Loucy (cell line): Measurements from ENCODE around the gene RASA1.
"Not testable (repeated sequence)": the region's sequence is repeated elsewhere in the genome, so short reads cannot be mapped to it uniquely, and the experiment has no call there.

Experiments used
- H2AFZ ChIP-seq: fragments of 200-600 bp; sonication (generic); 2 replicates; pipeline ENCODE4 v1.6.0; 2016; ENCODE audit warnings: antibody characterized with exemption, mild to moderate bottlenecking, low read length, moderate library complexity
- H3F3A ChIP-seq: fragments of 200-600 bp; 2 replicates; pipeline ENCODE4 v1.6.0; 2016; ENCODE audit warnings: antibody characterized with exemption, low read depth, mild to moderate bottlenecking
- H3K27me3 ChIP-seq: fragments of 200-600 bp; sonication (generic); 2 replicates; pipeline ENCODE4 v1.6.1; 2014; ENCODE audit warnings: low read length, mild to moderate bottlenecking; ENCODE audit not compliant: insufficient read depth, poor library complexity, severe bottlenecking
- H3K36me3 ChIP-seq: fragments of 200-600 bp; sonication (generic); 2 replicates; pipeline ENCODE4 v1.6.1; 2016; ENCODE audit warnings: low read length; ENCODE audit not compliant: insufficient read depth
- H3K4me1 ChIP-seq: fragments of 200-600 bp; sonication (generic); 2 replicates; pipeline ENCODE4 v1.5.1; 2014; ENCODE audit warnings: low read length, mild to moderate bottlenecking; ENCODE audit not compliant: insufficient read depth, poor library complexity, severe bottlenecking
- H3K4me2 ChIP-seq: fragments of 200-600 bp; sonication (generic); 2 replicates; pipeline ENCODE4 v1.6.0; 2014; ENCODE audit warnings: antibody characterized with exemption, low read length, low read depth, mild to moderate bottlenecking; ENCODE audit not compliant: poor library complexity, severe bottlenecking
- H3K4me3 ChIP-seq: fragments of 200-600 bp; sonication (generic); 2 replicates; pipeline ENCODE4 v1.5.1; 2014; ENCODE audit warnings: low read length, mild to moderate bottlenecking, mixed read lengths; ENCODE audit not compliant: poor library complexity, severe bottlenecking
- H3K79me2 ChIP-seq: fragments of 200-600 bp; sonication (generic); 2 replicates; pipeline ENCODE4 v1.6.1; 2014; ENCODE audit warnings: low read length; ENCODE audit not compliant: insufficient read depth
- H3K9ac ChIP-seq: fragments of 200-600 bp; sonication (generic); 2 replicates; pipeline ENCODE4 v1.6.0; 2014; ENCODE audit warnings: mild to moderate bottlenecking, low read depth, low read length, moderate library complexity; ENCODE audit not compliant: poor library complexity, severe bottlenecking
- H3K9me2 ChIP-seq: fragments of 200-600 bp; sonication (generic); replicated peaks from 2 replicates; pipeline ENCODE4 v1.6.1; 2016; ENCODE audit warnings: low read depth, low read length, mixed read lengths
- H3K9me3 ChIP-seq: fragments of 200-600 bp; sonication (generic); 2 replicates; pipeline ENCODE4 v1.6.1; 2014; ENCODE audit warnings: mild to moderate bottlenecking, antibody characterized with exemption, low read length, low read depth; ENCODE audit not compliant: insufficient read depth
- H4K20me1 ChIP-seq: fragments of 200-600 bp; sonication (generic); 2 replicates; pipeline ENCODE4 v1.6.0; 2014; ENCODE audit warnings: antibody characterized with exemption, low read length, mild to moderate bottlenecking; ENCODE audit not compliant: insufficient read depth, poor library complexity, severe bottlenecking
- EZH2phosphoT487 ChIP-seq: fragments of 200-600 bp; IDR thresholded peaks from 2 replicates; pipeline ENCODE4 v1.6.1; 2018; ENCODE audit warnings: antibody characterized with exemption, mild to moderate bottlenecking, moderate library complexity, borderline replicate concordance
- TF ChIP-seq, protein P1 (sequence below): fragments of 200-600 bp; sonication (generic); conservative IDR thresholded peaks from 2 replicates; pipeline ENCODE4 v1.5.1; 2014; ENCODE audit warnings: mild to moderate bottlenecking, antibody characterized with exemption, low read length

The RASA1 gene

DNA sequence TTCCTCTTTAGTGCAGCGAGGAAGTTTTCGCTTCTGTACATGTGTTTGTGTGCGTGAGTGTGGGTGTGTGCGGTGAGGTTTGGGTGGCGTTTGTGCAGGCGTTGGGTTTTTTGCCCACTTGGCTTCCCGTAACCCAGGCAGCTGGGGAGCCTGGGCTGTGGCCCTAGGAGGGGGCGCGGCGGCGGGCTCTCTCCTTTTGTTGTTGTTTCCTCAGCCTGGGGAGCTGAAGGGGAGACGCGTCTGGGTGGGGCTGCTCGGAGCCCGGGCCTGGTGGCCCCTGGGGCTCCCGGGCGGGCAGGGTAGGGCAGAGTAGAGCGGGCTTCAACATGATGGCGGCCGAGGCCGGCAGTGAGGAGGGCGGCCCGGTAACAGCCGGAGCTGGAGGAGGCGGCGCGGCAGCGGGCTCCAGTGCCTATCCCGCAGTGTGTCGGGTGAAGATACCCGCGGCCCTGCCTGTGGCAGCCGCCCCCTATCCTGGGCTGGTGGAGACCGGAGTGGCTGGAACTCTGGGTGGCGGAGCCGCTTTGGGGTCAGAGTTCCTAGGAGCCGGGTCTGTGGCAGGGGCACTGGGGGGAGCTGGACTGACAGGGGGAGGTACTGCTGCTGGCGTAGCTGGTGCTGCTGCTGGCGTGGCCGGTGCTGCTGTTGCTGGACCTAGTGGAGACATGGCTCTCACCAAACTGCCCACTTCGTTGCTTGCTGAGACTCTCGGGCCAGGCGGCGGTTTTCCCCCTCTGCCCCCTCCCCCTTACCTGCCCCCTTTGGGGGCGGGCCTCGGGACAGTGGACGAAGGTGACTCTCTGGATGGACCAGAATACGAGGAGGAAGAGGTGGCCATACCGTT is 665 bp downstream of the RASA1 start:
- Histone ChIP-seq H3K79me2 (peaks cover 54% of the 10 kb centered on the region), H3K9me2 (no peaks in the 10 kb centered on the region), H3K4me1 (peaks cover 35% of the 10 kb centered on the region), H2AFZ (peak overlapping the region; percentile 89), H3K9ac (peak overlapping the region; percentile 87), H3K9me3 (no peaks in the 10 kb centered on the region), H4K20me1 (peaks cover 36% of the 10 kb centered on the region), H3F3A (peaks cover 4% of the 10 kb centered on the region; the same call in 1 of the 2 replicates), H3K4me3 (peak overlapping the region; percentile 90), H3K4me2 (peak overlapping the region; percentile 90), H3K27me3 (no peaks in the 10 kb centered on the region), H3K36me3 (no peaks in the 10 kb centered on the region)
- TF ChIP-seq EZH2phosphoT487, result no peak
- TF ChIP-seq, protein P1, sequence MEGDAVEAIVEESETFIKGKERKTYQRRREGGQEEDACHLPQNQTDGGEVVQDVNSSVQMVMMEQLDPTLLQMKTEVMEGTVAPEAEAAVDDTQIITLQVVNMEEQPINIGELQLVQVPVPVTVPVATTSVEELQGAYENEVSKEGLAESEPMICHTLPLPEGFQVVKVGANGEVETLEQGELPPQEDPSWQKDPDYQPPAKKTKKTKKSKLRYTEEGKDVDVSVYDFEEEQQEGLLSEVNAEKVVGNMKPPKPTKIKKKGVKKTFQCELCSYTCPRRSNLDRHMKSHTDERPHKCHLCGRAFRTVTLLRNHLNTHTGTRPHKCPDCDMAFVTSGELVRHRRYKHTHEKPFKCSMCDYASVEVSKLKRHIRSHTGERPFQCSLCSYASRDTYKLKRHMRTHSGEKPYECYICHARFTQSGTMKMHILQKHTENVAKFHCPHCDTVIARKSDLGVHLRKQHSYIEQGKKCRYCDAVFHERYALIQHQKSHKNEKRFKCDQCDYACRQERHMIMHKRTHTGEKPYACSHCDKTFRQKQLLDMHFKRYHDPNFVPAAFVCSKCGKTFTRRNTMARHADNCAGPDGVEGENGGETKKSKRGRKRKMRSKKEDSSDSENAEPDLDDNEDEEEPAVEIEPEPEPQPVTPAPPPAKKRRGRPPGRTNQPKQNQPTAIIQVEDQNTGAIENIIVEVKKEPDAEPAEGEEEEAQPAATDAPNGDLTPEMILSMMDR, result no peak

DNA sequence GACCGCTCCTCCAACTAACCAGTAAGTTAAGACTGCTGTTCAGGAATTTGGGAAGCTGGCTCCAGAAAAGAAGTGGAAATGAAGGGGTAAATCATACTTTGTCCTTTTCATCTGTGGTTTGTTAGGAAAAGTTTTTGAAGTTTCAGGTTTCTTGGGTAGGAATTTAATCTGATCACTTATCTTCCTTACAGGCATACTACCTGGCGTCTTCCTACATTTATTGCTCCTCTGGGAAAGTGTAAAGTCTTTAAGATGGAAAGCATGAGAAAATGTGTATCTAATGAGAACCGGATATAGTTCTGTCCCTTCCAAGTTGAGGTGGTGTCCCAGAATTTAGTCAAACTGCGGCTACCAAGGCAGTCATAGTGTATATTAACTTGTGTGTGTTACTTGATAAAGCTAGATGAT is 1.3 kb downstream of the RASA1 start:
- H3K9me2 ChIP-seq, result no peaks in the 10 kb centered on the region
- peaks cover 4% of the 10 kb centered on the region; the same call in 1 of the 2 replicates for H3F3A ChIP-seq
- peaks cover 36% of the 10 kb centered on the region for H3K4me1 ChIP-seq
- no peaks in the 10 kb centered on the region for H3K27me3 ChIP-seq
- no peaks in the 10 kb centered on the region for H3K36me3 ChIP-seq
- H2AFZ ChIP-seq, result no peak overlapping the region
- TF ChIP-seq, protein P1, result no peak
- no peak for TF ChIP-seq EZH2phosphoT487
- peaks cover 61% of the 10 kb centered on the region for H3K79me2 ChIP-seq
- peak overlapping the region; percentile 90 for H3K4me2 ChIP-seq
- H3K4me3 ChIP-seq, result peak overlapping the region; percentile 90
- peaks cover 41% of the 10 kb centered on the region for H4K20me1 ChIP-seq
- no peaks in the 10 kb centered on the region for H3K9me3 ChIP-seq
- peak overlapping the region; percentile 87 for H3K9ac ChIP-seq

DNA sequence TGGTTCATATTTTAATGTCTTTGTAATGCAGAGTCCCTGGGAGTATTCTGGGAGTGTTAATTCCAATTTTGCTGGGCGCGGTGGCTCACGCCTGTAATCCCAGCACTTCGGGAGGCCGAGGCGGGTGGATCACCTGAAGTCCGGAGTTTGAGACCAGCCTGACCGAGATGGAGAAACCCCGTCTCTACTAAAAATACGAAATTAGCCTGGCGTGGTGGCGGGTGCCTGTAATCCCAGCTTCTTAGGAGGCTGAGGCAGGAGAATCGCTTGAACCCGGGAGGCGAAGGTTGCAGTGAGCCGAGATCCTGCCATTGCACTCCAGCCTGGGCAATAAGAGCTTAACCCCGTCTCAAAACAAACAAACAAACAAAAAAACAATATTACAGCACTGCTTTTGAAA is 3.2 kb downstream of the RASA1 start:
- not testable (repeated sequence) for H3K9me2 ChIP-seq, H2AFZ ChIP-seq, H3F3A ChIP-seq, H3K27me3 ChIP-seq, H3K9ac ChIP-seq, H3K36me3 ChIP-seq, H3K9me3 ChIP-seq
- peaks cover 56% of the 10 kb centered on the region for H3K4me1 ChIP-seq
- H3K4me3 ChIP-seq, result peak overlapping the region; percentile 43
- peak overlapping the region; percentile 90 for H3K4me2 ChIP-seq
- peaks cover 58% of the 10 kb centered on the region for H4K20me1 ChIP-seq
- H3K79me2 ChIP-seq, result peaks cover 80% of the 10 kb centered on the region

DNA sequence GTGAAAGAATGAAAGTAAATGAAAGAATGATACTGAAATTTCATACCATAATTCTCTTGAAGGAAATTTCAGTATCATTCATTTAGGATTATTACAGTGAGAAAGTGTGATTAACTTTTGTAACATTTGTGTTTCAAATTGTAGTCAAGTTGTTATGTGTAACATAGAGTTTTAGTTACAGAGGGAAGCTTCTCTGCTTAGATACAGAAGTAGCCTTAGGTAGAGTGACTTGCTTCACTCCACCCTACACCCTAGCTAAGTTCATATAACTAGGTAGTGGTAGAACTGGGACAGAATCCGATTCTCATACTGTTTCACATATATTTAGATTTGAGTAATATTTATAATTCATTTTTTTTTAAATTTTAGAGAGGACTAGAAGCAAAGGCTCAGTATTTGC is 9.0 kb downstream of the RASA1 start:
- no peak overlapping the region for H3K9ac ChIP-seq
- H3F3A ChIP-seq, result no peaks in the 10 kb centered on the region
- peaks cover 49% of the 10 kb centered on the region for H3K4me1 ChIP-seq
- peaks cover 62% of the 10 kb centered on the region for H4K20me1 ChIP-seq
- peak overlapping the region; percentile 52 for H3K4me3 ChIP-seq
- TF ChIP-seq, protein P1, result no peak
- no peak for TF ChIP-seq EZH2phosphoT487
- H2AFZ ChIP-seq, result no peak overlapping the region
- no peaks in the 10 kb centered on the region for H3K9me3 ChIP-seq
- peaks cover 10% of the 10 kb centered on the region for H3K36me3 ChIP-seq
- H3K4me2 ChIP-seq, result peak overlapping the region; percentile 58
- peaks cover 98% of the 10 kb centered on the region for H3K79me2 ChIP-seq
- no peaks in the 10 kb centered on the region for H3K27me3 ChIP-seq
- no peaks in the 10 kb centered on the region for H3K9me2 ChIP-seq
